Stimulated activated naive CD4-positive, alpha-beta T cell (primary cell): ENCODE results near the gene PSMD5.

Experiments
- DNase-seq, 6 experiments: peaks; one replicate each; lab custom pipeline; 2025; lab: John Stamatoyannopoulos, UW

PSMD5 gene

GRCh38 chr9:120855827-120856670 is 13.3 kb upstream of the PSMD5 start:
- no peak for DNase-seq

- DNase-seq = no peak
Measured at GRCh38 chr9:120854596-120855327, 12.0 kb upstream of the PSMD5 start.

GRCh38 chr9:120853198-120853597 is 10.5 kb upstream of the PSMD5 start:
- DNase-seq = no peak

GRCh38 chr9:120852240-120853010 is 9.7 kb upstream of the PSMD5 start:
- DNase-seq = no peak

GRCh38 chr9:120851449-120851848 is 8.7 kb upstream of the PSMD5 start:
- no peak for DNase-seq

DNA sequence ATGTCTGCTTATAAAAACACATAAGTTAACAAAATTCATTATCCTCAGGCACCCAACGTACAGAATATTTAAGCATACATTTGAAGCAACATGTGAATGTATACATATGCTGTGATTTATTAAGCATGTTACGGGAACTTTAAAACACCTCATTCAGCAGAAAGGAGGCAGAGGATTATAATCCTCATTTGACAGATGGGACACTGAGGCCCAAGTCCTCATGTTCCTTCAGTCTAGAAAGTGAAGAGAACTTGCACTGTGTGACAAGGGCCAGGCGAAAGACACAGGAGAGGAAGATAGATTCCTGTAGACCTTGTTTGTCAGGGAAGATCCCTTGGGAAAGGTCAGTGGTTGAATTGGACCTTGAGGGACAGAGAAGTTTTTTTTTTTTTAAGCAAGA is 7.6 kb upstream of the PSMD5 start:
- DNase-seq = no peak

GRCh38 chr9:120846906-120847305 is 4.2 kb upstream of the PSMD5 start:
- DNase-seq = no peak

DNA sequence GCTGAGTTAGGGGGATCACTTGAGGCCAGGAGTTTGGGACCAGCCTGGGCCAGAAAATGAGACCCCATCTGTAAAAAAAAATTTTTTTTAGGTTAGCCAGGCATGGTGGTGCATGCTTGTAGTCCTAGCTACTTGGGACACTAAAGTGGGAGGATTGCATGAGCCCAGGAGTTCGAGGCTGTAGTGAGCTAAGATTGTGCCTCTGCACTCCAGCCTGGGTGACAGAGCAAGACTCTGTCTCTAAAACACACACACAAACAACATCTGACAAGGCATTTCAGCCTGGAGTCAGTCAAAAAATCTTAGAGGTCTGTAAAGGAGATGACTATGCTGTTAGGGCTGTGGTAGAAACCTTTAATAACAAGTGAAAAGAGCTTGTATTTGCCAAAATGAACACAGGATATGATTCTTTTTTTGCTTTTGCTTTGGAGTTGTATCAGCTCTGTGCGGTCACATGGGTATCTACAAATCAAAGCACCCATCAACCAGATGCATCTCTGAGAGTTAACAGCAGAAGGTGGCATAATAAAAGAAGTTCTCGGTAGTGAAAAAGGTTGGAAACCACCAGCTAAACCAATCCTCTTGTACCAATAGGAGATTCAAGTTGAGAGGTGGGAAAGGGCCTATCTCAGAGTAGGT is 3.6 kb upstream of the PSMD5 start:
- peak in 5 of 6 experiments; percentile 30 to 86 (median 84) for DNase-seq

DNA sequence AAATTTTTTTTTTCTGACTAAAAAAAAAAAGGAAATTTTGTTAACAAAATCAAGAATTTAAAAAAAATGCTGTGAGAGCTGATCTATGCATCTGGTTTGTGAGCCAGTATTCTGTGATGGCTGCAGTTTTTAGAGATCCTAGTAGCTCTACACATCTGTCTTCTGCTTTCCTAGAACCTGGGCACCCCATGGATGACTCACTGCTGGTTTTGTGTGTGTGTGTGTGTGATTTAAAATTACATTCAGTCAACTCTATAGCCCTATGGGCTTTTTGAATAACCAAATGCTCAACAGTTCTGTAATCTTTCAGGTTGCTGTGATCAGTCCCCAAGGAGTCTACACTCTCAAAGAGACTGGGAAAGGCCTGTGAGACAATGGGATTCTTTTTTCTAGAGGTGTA is 2.5 kb upstream of the PSMD5 start:
- DNase-seq = no peak

DNA sequence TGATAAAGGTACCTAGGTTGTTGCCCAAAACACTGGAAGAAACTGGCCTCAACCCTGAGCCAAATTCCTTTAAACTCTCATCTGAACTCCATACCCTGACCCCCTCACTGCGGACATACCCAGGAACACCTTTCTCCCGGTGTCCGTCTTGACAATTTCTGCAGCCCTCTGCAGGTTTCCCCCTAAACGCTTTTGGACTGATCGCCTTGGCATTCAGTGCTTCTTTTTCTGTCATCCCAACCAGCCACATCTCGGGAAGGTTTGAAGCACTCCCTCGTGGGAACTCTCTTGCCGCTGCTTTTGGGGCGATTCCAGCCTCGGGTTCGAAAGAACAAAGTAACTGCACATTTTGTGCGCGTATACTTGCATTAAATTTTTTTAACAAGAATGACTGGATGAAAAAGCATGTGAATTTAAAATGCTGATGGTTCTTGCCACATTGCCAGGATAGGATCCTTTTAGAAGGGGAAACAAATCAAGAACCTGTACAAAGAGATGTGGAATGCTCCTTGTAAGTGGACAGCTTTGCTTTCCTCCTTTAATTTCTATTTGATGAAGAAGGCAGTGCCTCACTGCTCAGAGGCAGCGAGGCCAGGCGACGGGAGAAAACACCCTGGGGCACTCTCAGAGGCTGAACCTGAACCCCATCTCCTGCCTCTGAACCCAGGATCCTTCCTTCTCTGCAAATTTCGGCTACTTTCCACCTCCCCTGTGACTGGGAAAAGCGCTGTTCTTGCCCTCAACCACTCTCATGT is 615 bp downstream of the PSMD5 start:
- DNase-seq = no peak

GRCh38 chr9:120839146-120839545 is 3.6 kb downstream of the PSMD5 start:
- no peak for DNase-seq

DNA sequence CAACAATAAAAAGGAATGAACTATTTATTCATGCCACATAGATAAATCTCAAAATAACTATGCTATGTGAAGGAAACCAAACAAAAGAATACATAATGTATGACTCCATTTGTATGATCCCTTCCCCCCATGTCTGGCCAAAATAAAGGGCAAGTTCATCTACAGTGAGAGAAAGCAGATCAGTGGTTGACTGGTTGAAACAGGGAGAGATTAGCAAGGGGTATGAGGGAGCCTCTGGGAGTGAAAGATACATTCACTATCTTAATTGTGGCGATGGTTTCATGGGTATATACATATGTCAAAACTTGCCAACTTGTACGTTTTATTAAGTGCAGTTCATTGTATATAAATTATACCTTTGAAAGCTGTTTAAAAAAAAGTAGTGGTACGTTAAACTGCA is 4.8 kb downstream of the PSMD5 start:
- DNase-seq = no peak

- no peak for DNase-seq
Measured at GRCh38 chr9:120833325-120833724, 9.4 kb downstream of the PSMD5 start.

GRCh38 chr9:120832807-120833206 is 9.9 kb downstream of the PSMD5 start:
- no peak for DNase-seq

DNA sequence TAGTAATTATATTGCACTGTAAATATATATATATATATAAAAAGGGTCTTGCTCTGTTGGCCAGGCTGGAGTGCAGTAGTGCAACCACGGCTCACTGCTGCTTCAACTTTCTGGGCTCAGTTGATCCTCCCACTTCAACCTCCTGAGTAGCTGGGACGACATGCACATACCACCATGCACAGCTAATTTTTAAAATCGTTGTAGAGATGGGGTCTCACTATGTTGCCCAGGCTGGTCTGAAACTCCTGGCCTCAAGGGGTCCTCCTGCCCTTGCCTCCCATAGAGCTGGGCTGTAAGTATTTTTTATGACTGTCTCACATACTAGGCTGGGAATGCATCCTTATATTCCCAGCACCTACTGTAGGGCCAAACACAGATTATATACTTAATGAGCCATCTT is 11.9 kb downstream of the PSMD5 start:
- DNase-seq = no peak

DNA sequence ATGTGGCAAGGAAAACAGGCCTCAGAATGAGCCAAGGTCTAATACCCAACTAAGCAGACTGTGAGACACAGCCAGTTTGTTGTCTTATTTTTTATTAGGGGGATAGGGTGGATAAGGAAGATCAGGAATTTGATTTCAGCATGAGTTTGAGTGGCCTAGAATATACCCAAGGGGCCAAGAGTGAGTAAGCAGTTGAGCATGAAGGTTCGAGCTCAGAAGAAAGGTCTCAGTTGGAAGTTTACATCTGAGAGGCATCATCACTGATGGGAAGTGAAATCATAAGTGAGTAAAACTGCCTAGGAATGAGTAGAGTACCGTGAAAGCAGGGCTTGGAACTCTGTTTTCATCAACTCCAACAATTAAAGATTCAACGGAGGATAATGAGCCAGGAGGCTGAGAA is 12.6 kb downstream of the PSMD5 start:
- no peak for DNase-seq

- DNase-seq = no peak
Measured at GRCh38 chr9:120829650-120830049, 13.1 kb downstream of the PSMD5 start.

DNA sequence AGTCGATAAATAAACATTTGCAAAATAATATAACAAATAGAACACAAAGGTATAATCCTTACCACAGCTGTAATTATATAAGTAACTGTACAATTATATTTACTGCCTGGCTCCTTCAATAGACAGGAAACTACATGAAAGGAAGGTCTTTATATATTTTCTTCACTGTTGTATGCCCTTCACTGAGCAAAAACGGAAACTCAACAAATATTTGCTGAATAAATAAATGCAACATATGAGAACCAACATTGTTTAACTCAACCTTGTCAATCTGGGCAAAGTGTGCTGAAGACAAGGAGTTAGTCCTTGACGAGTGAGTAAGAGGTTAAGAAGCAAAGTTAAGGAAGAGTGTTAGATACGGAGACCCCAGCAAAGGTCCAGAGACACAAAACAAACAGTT is 22.6 kb downstream of the PSMD5 start:
- DNase-seq = no peak

DNA sequence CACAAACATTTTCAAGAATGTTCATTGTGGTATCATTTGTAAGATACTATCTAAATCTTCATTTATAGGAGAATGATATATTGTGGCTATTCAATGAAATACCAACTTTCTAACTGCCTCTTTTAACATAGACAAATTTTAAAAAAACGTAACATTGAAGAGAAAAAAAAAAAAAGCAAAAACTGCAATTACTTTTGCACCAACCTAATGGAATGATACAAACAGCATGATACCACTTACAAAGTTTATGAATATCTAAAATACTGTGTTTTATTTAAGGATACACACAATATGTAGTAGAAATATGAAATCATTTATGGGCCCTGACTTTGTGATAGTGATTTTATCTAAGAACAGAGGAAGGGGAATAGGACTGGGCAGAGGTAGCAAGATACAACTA is 24.1 kb downstream of the PSMD5 start:
- DNase-seq = no peak

- no peak for DNase-seq
Measured at GRCh38 chr9:120815075-120815474, 27.6 kb downstream of the PSMD5 start.

- no peak for DNase-seq
Measured at GRCh38 chr9:120808931-120809330, 33.8 kb downstream of the PSMD5 start.
